GM12878 (cell line): ENCODE results near the gene IFIT3.

Source experiments
- BRCA1 ChIP-seq: IDR thresholded peaks from 2 replicates; pipeline ENCODE4 v1.6.1; 2011; ENCODE audit warnings: low read depth, low read length, improper control_type of control experiment
- CBX5 ChIP-seq: sonication (generic); IDR thresholded peaks from 2 replicates; pipeline ENCODE4 v1.6.1; 2016; ENCODE audit warnings: low read depth, moderate library complexity, mild to moderate bottlenecking, inconsistent platforms
- CTCF ChIP-seq, 3 experiments: IDR thresholded peaks in 2 of 3; conservative IDR thresholded peaks in 1 of 3; 2 replicates each; pipeline ENCODE4 v1.5.1; 2011; ENCODE audit warnings: low read depth in 3 of 3, low read length in 3 of 3, mild to moderate bottlenecking in 3 of 3, control low read depth in 2 of 3, moderate library complexity in 2 of 3, inconsistent platforms in 1 of 3, mixed read lengths in 1 of 3; ENCODE audit not compliant: control insufficient read depth in 2 of 3, insufficient read depth in 1 of 3; ENCODE audit errors: extremely low read depth in 1 of 3
- CUX1 ChIP-seq: IDR thresholded peaks from 2 replicates; pipeline ENCODE4 v1.6.1; 2012; ENCODE audit warnings: improper control_type of control experiment, low read depth, low read length; ENCODE audit not compliant: insufficient replicate concordance
- EED ChIP-seq: sonication (generic); IDR thresholded peaks from 2 replicates; pipeline ENCODE4 v1.6.1; 2016; ENCODE audit warnings: antibody characterized with exemption, low read depth
- ELK1 ChIP-seq: IDR thresholded peaks from 2 replicates; pipeline ENCODE4 v1.6.1; 2012; ENCODE audit warnings: low read depth, low read length, improper control_type of control experiment
- HDGF ChIP-seq: fragments of 450-650 bp; IDR thresholded peaks from 2 replicates; pipeline ENCODE4 v1.6.1; 2016; ENCODE audit warnings: antibody characterized with exemption
- RBBP5 ChIP-seq: fragments of 200-600 bp; sonication (generic); conservative IDR thresholded peaks from 2 replicates; pipeline ENCODE4 v1.6.1; 2016
- RCOR1 ChIP-seq: conservative IDR thresholded peaks from 2 replicates; pipeline ENCODE4 v1.6.1; 2012; ENCODE audit warnings: low read depth, low read length, improper control_type of control experiment
- SREBF1 ChIP-seq: IDR thresholded peaks from 2 replicates; pipeline ENCODE4 v1.6.1; 2012; ENCODE audit warnings: mild to moderate bottlenecking, low read length
- TF ChIP-seq, protein P1 (sequence below): fragments of 450-650 bp; IDR thresholded peaks from 2 replicates; pipeline ENCODE4 v1.6.1; 2017; ENCODE audit warnings: mild to moderate bottlenecking

DNA sequence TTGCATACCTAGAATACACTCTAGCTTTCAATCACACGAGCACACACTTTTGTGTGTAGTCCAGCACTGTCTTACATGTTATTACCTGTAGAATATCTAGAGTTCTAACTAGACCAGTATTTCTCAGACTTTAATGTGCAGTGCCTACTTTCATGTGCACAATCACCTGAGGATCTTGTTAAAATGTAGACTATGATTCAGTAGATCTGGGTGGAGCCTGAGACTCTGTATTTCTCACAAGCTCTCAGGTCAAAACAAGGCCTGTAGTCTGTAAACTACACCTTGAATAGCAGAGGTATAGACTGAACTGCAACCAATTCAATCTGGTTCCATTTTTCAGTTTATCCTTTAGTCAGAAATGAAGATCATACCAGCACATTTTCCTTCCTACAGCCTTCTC lies 14.8 kb upstream of the IFIT3 start:
- no peak for TF ChIP-seq RCOR1
- TF ChIP-seq BRCA1 = no peak
- TF ChIP-seq, protein P1, sequence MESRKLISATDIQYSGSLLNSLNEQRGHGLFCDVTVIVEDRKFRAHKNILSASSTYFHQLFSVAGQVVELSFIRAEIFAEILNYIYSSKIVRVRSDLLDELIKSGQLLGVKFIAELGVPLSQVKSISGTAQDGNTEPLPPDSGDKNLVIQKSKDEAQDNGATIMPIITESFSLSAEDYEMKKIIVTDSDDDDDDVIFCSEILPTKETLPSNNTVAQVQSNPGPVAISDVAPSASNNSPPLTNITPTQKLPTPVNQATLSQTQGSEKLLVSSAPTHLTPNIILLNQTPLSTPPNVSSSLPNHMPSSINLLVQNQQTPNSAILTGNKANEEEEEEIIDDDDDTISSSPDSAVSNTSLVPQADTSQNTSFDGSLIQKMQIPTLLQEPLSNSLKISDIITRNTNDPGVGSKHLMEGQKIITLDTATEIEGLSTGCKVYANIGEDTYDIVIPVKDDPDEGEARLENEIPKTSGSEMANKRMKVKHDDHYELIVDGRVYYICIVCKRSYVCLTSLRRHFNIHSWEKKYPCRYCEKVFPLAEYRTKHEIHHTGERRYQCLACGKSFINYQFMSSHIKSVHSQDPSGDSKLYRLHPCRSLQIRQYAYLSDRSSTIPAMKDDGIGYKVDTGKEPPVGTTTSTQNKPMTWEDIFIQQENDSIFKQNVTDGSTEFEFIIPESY = no peak
- TF ChIP-seq EED = no peak
- no peak for TF ChIP-seq CUX1
- TF ChIP-seq CTCF (IDR thresholded peaks at IDR 0.05 in 2 of 3, conservative IDR thresholded peaks at IDR 0.05 in 1 of 3; ENCODE audit: control insufficient read depth in 2 of 3, extremely low read depth in 1 of 3, insufficient read depth in 1 of 3, low read depth in 3 of 3, low read length in 3 of 3) = no peak
- TF ChIP-seq ELK1 = no peak
- TF ChIP-seq SREBF1 = no peak
- TF ChIP-seq RBBP5 = no peak
- no peak for TF ChIP-seq CBX5
- no peak for TF ChIP-seq HDGF
